HG02623 (cell line): ENCODE data around the gene ALS2CL.
"Not testable (repeated sequence)": the region's sequence is repeated elsewhere in the genome, so short reads cannot be mapped to it uniquely, and the experiment has no call there.

ENCODE experiments used
- ATAC-seq: cut with Tn5 transposase; IDR thresholded peaks from one replicate; pipeline ENCODE4 v1.9.1; 2021; ENCODE audit warnings: moderate library complexity; ENCODE audit not compliant: unreplicated experiment

The ALS2CL gene

GRCh38 chr3:46693038-46693891 is at the start of gene ALS2CL:
Gene ALS2CL, minus strand, starts transcription at chr3:46693679. Its CDS starts 4,239 bp downstream, at chr3:46689440.
- no peak for ATAC-seq

GRCh38 chr3:46742992-46743585 is 49.6 kb upstream of the ALS2CL start:
- no peak for ATAC-seq

- ATAC-seq = not testable (repeated sequence)
These were observed 46.1 kb upstream of the ALS2CL start for GRCh38 chr3:46739565-46739964.

GRCh38 chr3:46737329-46737731 is 43.9 kb upstream of the ALS2CL start:
- no peak for ATAC-seq

- no peak for ATAC-seq
These were observed 42.8 kb upstream of the ALS2CL start for GRCh38 chr3:46736006-46736872.

GRCh38 chr3:46734773-46735172 is 41.3 kb upstream of the ALS2CL start:
- no peak for ATAC-seq

- no peak for ATAC-seq
These were observed 39.7 kb upstream of the ALS2CL start for GRCh38 chr3:46733026-46733800.

- no peak for ATAC-seq
These were observed 38.3 kb upstream of the ALS2CL start for GRCh38 chr3:46731795-46732194.

- no peak for ATAC-seq
These were observed 37.3 kb upstream of the ALS2CL start for GRCh38 chr3:46730819-46731218.

GRCh38 chr3:46729038-46729437 is 35.6 kb upstream of the ALS2CL start:
- ATAC-seq = no peak

GRCh38 chr3:46725621-46726314 is 32.3 kb upstream of the ALS2CL start:
- ATAC-seq = no peak

GRCh38 chr3:46724424-46724823 is 30.9 kb upstream of the ALS2CL start:
- ATAC-seq = no peak

GRCh38 chr3:46722443-46722842 is 29.0 kb upstream of the ALS2CL start:
- no peak for ATAC-seq

GRCh38 chr3:46721009-46721408 is 27.5 kb upstream of the ALS2CL start:
- ATAC-seq = no peak

GRCh38 chr3:46719735-46720271 is 26.3 kb upstream of the ALS2CL start:
- ATAC-seq = no peak

- no peak for ATAC-seq
These were observed 25.6 kb upstream of the ALS2CL start for GRCh38 chr3:46719044-46719565.

- no peak for ATAC-seq
These were observed 24.2 kb upstream of the ALS2CL start, which contains the start of gene PRSS50 for GRCh38 chr3:46717447-46718231. Gene PRSS50, minus strand, starts transcription at chr3:46717869. Its CDS starts 45 bp downstream, at chr3:46717824.
